Loucy (cell line): ENCODE measurements around the gene EEA1.
A peak's percentile ranks its signal among the peaks of the same experiment; 100 is the strongest.

ENCODE experiments used
- H2AFZ ChIP-seq: fragments of 200-600 bp; sonication (generic); 2 replicates; pipeline ENCODE4 v1.6.0; 2016; ENCODE audit warnings: antibody characterized with exemption, mild to moderate bottlenecking, low read length, moderate library complexity
- H3F3A ChIP-seq: fragments of 200-600 bp; 2 replicates; pipeline ENCODE4 v1.6.0; 2016; ENCODE audit warnings: antibody characterized with exemption, low read depth, mild to moderate bottlenecking
- H3K27me3 ChIP-seq: fragments of 200-600 bp; sonication (generic); 2 replicates; pipeline ENCODE4 v1.6.1; 2014; ENCODE audit warnings: low read length, mild to moderate bottlenecking; ENCODE audit not compliant: insufficient read depth, poor library complexity, severe bottlenecking
- H3K36me3 ChIP-seq: fragments of 200-600 bp; sonication (generic); 2 replicates; pipeline ENCODE4 v1.6.1; 2016; ENCODE audit warnings: low read length; ENCODE audit not compliant: insufficient read depth
- H3K4me1 ChIP-seq: fragments of 200-600 bp; sonication (generic); 2 replicates; pipeline ENCODE4 v1.5.1; 2014; ENCODE audit warnings: low read length, mild to moderate bottlenecking; ENCODE audit not compliant: insufficient read depth, poor library complexity, severe bottlenecking
- H3K4me2 ChIP-seq: fragments of 200-600 bp; sonication (generic); 2 replicates; pipeline ENCODE4 v1.6.0; 2014; ENCODE audit warnings: antibody characterized with exemption, low read length, low read depth, mild to moderate bottlenecking; ENCODE audit not compliant: poor library complexity, severe bottlenecking
- H3K4me3 ChIP-seq: fragments of 200-600 bp; sonication (generic); 2 replicates; pipeline ENCODE4 v1.5.1; 2014; ENCODE audit warnings: low read length, mild to moderate bottlenecking, mixed read lengths; ENCODE audit not compliant: poor library complexity, severe bottlenecking
- H3K79me2 ChIP-seq: fragments of 200-600 bp; sonication (generic); 2 replicates; pipeline ENCODE4 v1.6.1; 2014; ENCODE audit warnings: low read length; ENCODE audit not compliant: insufficient read depth
- H3K9ac ChIP-seq: fragments of 200-600 bp; sonication (generic); 2 replicates; pipeline ENCODE4 v1.6.0; 2014; ENCODE audit warnings: mild to moderate bottlenecking, low read depth, low read length, moderate library complexity; ENCODE audit not compliant: poor library complexity, severe bottlenecking
- H3K9me2 ChIP-seq: fragments of 200-600 bp; sonication (generic); replicated peaks from 2 replicates; pipeline ENCODE4 v1.6.1; 2016; ENCODE audit warnings: low read depth, low read length, mixed read lengths
- H3K9me3 ChIP-seq: fragments of 200-600 bp; sonication (generic); 2 replicates; pipeline ENCODE4 v1.6.1; 2014; ENCODE audit warnings: mild to moderate bottlenecking, antibody characterized with exemption, low read length, low read depth; ENCODE audit not compliant: insufficient read depth
- H4K20me1 ChIP-seq: fragments of 200-600 bp; sonication (generic); 2 replicates; pipeline ENCODE4 v1.6.0; 2014; ENCODE audit warnings: antibody characterized with exemption, low read length, mild to moderate bottlenecking; ENCODE audit not compliant: insufficient read depth, poor library complexity, severe bottlenecking
- CTCF ChIP-seq: fragments of 200-600 bp; sonication (generic); conservative IDR thresholded peaks from 2 replicates; pipeline ENCODE4 v1.5.1; 2014; ENCODE audit warnings: mild to moderate bottlenecking, antibody characterized with exemption, low read length
- EZH2phosphoT487 ChIP-seq: fragments of 200-600 bp; IDR thresholded peaks from 2 replicates; pipeline ENCODE4 v1.6.1; 2018; ENCODE audit warnings: antibody characterized with exemption, mild to moderate bottlenecking, moderate library complexity, borderline replicate concordance

EEA1 gene

GRCh38 chr12:92828565-92828964, 100.5 kb downstream of the EEA1 start:
- no peak overlapping the region for H2AFZ ChIP-seq
- H3K4me3 ChIP-seq = no peak overlapping the region
- TF ChIP-seq CTCF (no peak), EZH2phosphoT487 (no peak)
- H3K4me2 ChIP-seq = no peak overlapping the region
- H3K36me3 ChIP-seq = peaks cover 27% of the 10 kb centered on the region; the same call in 1 of the 2 replicates
- no peaks in the 10 kb centered on the region for H3K79me2 ChIP-seq
- H4K20me1 ChIP-seq = no peaks in the 10 kb centered on the region
- H3K9me2 ChIP-seq = no peaks in the 10 kb centered on the region
- no peaks in the 10 kb centered on the region for H3K4me1 ChIP-seq
- no peaks in the 10 kb centered on the region for H3F3A ChIP-seq
- no peaks in the 10 kb centered on the region for H3K9me3 ChIP-seq
- no peaks in the 10 kb centered on the region for H3K27me3 ChIP-seq
- H3K9ac ChIP-seq = no peak overlapping the region

- Histone ChIP-seq H4K20me1 (no peaks in the 10 kb centered on the region), H3K36me3 (peaks cover 27% of the 10 kb centered on the region; the same call in 1 of the 2 replicates), H3K9me3 (no peaks in the 10 kb centered on the region), H3K79me2 (no peaks in the 10 kb centered on the region), H3K4me3 (no peak overlapping the region), H2AFZ (no peak overlapping the region), H3K9ac (no peak overlapping the region), H3K27me3 (no peaks in the 10 kb centered on the region), H3K9me2 (no peaks in the 10 kb centered on the region), H3F3A (no peaks in the 10 kb centered on the region), H3K4me2 (no peak overlapping the region), H3K4me1 (no peaks in the 10 kb centered on the region)
- no peak for TF ChIP-seq EZH2phosphoT487
- TF ChIP-seq CTCF = peak; percentile 98
These were observed 101.2 kb downstream of the EEA1 start for GRCh38 chr12:92827836-92828431.

GRCh38 chr12:92821142-92821541, 108.0 kb downstream of the EEA1 start:
- no peaks in the 10 kb centered on the region for H3K9me3 ChIP-seq
- no peak for TF ChIP-seq EZH2phosphoT487
- TF ChIP-seq CTCF = no peak
- H3K79me2 ChIP-seq = no peaks in the 10 kb centered on the region
- H3K4me3 ChIP-seq = no peak overlapping the region
- H3K4me1 ChIP-seq = no peaks in the 10 kb centered on the region
- no peak overlapping the region for H3K4me2 ChIP-seq
- H4K20me1 ChIP-seq = no peaks in the 10 kb centered on the region
- H2AFZ ChIP-seq = no peak overlapping the region
- no peaks in the 10 kb centered on the region for H3K27me3 ChIP-seq
- no peaks in the 10 kb centered on the region for H3K9me2 ChIP-seq
- H3F3A ChIP-seq = no peaks in the 10 kb centered on the region
- no peak overlapping the region for H3K9ac ChIP-seq
- H3K36me3 ChIP-seq = peaks cover 44% of the 10 kb centered on the region
